Activated CD8-positive, alpha-beta T cell treated with anti-CD3 and anti-CD28 coated beads for 36 hours (primary cell): ENCODE results near the gene UPK1B. TPM values are rescaled to one million over a fixed set of nuclear protein-coding genes. Genes with fewer than 3 reads are reported as not detected.

ENCODE experiments used
- ATAC-seq: fragments of 200-7000 bp; cut with Tn5 transposase; one replicate; pipeline ENCODE4 v1.10.0; 2021; ENCODE audit warnings: mild to moderate bottlenecking, moderate library complexity
- CTCF ChIA-PET: fragments of 350-600 bp; sonication (Branson Sonifier 250); formaldehyde crosslinking; loops from one replicate; lab custom pipeline; 2021; ENCODE audit warnings: antibody characterized with exemption; lab: Charles Lee
- POLR2A ChIA-PET: fragments of 350-600 bp; sonication (Branson Sonifier 250); formaldehyde crosslinking; loops from one replicate; lab custom pipeline; 2021; ENCODE audit warnings: antibody characterized with exemption; lab: Charles Lee
- DNase-seq: peaks from one replicate; pipeline ENCODE4 v3.0.0-alpha.2; 2020
- H3K27ac Mint-ChIP-seq: one replicate; pipeline ENCODE4 v1.8.0; 2021; ENCODE audit warnings: mild to moderate bottlenecking, mixed read lengths
- H3K27me3 Mint-ChIP-seq: one replicate; pipeline ENCODE4 v1.8.0; 2021; ENCODE audit warnings: mixed read lengths
- H3K36me3 Mint-ChIP-seq: one replicate; pipeline ENCODE4 v1.8.0; 2021; ENCODE audit warnings: low read depth, mixed read lengths
- H3K4me1 Mint-ChIP-seq: one replicate; pipeline ENCODE4 v1.8.0; 2021; ENCODE audit warnings: low read depth, mixed read lengths
- H3K4me3 Mint-ChIP-seq: one replicate; pipeline ENCODE4 v1.8.0; 2021; ENCODE audit warnings: mild to moderate bottlenecking, moderate library complexity, mixed read lengths
- H3K9me3 Mint-ChIP-seq: one replicate; pipeline ENCODE4 v1.8.0; 2021; ENCODE audit warnings: mixed read lengths
- intact Hi-C: fragments of 100-400 bp; cut with micrococcal nuclease; formaldehyde crosslinking; loops from one replicate; pipeline ENCODE4 v1.10.0; 2022
- total RNA-seq, 2 experiments: library from RNA; stranded (reverse); gene quantifications; one replicate each; pipeline ENCODE4 v1.2.3, GENCODE V29; 2021
- TF ChIP-seq, protein P1 (sequence below): fragments of 200-600 bp; IDR thresholded peaks from one replicate; pipeline ENCODE4 v1.8.0; 2022; ENCODE audit warnings: antibody characterized with exemption, mild to moderate bottlenecking

The UPK1B gene
- total RNA-seq, 2 experiments from 2014 or later: not detected

- Mint-ChIP-seq H3K9me3 (no peaks in the 10 kb centered on the region), H3K4me1 (peaks cover 23% of the 10 kb centered on the region), H3K27ac (no peak overlapping the region), H3K27me3 (no peaks in the 10 kb centered on the region), H3K36me3 (peaks cover 35% of the 10 kb centered on the region), H3K4me3 (no peak overlapping the region)
- no peak for DNase-seq
- POLR2A ChIA-PET: interaction anchor here (1.4 kb wide), 1 partner anchor 118 kb away, joined by 3 read pairs; no protein-coding TSS in a partner anchor
- no peak for ATAC-seq
- intact Hi-C loops: no loop called here
- CTCF ChIA-PET: interaction anchor here (1.2 to 1.6 kb wide), 2 partner anchors 53 to 337 kb away, joined by 4 read pairs; no protein-coding TSS in a partner anchor
- TF ChIP-seq, protein P1, sequence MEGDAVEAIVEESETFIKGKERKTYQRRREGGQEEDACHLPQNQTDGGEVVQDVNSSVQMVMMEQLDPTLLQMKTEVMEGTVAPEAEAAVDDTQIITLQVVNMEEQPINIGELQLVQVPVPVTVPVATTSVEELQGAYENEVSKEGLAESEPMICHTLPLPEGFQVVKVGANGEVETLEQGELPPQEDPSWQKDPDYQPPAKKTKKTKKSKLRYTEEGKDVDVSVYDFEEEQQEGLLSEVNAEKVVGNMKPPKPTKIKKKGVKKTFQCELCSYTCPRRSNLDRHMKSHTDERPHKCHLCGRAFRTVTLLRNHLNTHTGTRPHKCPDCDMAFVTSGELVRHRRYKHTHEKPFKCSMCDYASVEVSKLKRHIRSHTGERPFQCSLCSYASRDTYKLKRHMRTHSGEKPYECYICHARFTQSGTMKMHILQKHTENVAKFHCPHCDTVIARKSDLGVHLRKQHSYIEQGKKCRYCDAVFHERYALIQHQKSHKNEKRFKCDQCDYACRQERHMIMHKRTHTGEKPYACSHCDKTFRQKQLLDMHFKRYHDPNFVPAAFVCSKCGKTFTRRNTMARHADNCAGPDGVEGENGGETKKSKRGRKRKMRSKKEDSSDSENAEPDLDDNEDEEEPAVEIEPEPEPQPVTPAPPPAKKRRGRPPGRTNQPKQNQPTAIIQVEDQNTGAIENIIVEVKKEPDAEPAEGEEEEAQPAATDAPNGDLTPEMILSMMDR: no peak
Observed at GRCh38 chr3:119220970-119221667, 47.7 kb downstream of the UPK1B start.

- Mint-ChIP-seq H3K4me3 (no peak overlapping the region), H3K9me3 (no peaks in the 10 kb centered on the region), H3K36me3 (peaks cover 39% of the 10 kb centered on the region), H3K4me1 (peaks cover 25% of the 10 kb centered on the region), H3K27me3 (no peaks in the 10 kb centered on the region), H3K27ac (peak overlapping the region; percentile 69)
- DNase-seq: no peak
- ChIA-PET POLR2A (interaction anchor here (1.4 kb wide), 1 partner anchor 117 kb away, joined by 3 read pairs; no protein-coding TSS in a partner anchor), CTCF (interaction anchor here (1.2 kb wide), 1 partner anchor 337 kb away, joined by 4 read pairs; no protein-coding TSS in a partner anchor)
- TF ChIP-seq, protein P1: no peak
- intact Hi-C loops: no loop called here
- ATAC-seq: no peak
Observed at GRCh38 chr3:119221779-119222320, 48.5 kb downstream of the UPK1B start.

- intact Hi-C loops: no loop called here
- Mint-ChIP-seq H3K27ac (no peak overlapping the region), H3K9me3 (no peaks in the 10 kb centered on the region), H3K27me3 (no peaks in the 10 kb centered on the region), H3K4me3 (no peak overlapping the region), H3K36me3 (peaks cover 39% of the 10 kb centered on the region), H3K4me1 (peaks cover 25% of the 10 kb centered on the region)
- TF ChIP-seq, protein P1: no peak
- DNase-seq: no peak
- POLR2A ChIA-PET: interaction anchor here (1.4 kb wide), 1 partner anchor 116 kb away, joined by 3 read pairs; no protein-coding TSS in a partner anchor
- CTCF ChIA-PET: interaction anchor here (1.2 kb wide), 1 partner anchor 15 kb away, joined by 3 read pairs; no protein-coding TSS in a partner anchor
- no peak for ATAC-seq
Observed at GRCh38 chr3:119222391-119222790, 49.0 kb downstream of the UPK1B start.

DNA sequence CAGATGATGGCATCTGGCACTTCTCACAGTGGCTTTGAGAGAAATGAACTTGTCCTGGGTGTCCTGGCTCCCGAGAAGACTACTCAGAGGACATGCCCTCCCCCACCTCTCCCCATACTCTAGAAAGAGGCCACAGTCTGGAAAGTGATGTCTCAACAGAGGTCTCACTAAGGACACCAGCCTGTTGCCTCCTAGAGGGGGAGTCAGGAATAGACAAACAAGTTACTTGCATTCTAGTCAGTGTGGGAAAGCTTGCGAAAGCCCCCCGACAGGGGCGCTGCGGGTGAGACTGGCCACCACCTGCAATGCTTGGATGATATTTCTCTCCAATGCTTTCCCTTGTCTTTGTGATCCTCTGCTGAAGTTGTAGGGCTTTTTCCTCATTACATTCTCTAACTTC is 50.1 kb downstream of the UPK1B start:
- ATAC-seq (no peak), DNase-seq (no peak)
- H3K36me3 Mint-ChIP-seq: peaks cover 43% of the 10 kb centered on the region
- no peaks in the 10 kb centered on the region for H3K9me3 Mint-ChIP-seq
- intact Hi-C loops: no loop called here
- H3K27me3 Mint-ChIP-seq: no peaks in the 10 kb centered on the region
- ChIA-PET CTCF (interaction anchor here (1.0 to 1.2 kb wide), 2 partner anchors 10 to 14 kb away, joined by 3 read pairs; no protein-coding TSS in a partner anchor), POLR2A (interaction anchor here (0.6 kb wide), 1 partner anchor 18 kb away, joined by 3 read pairs; no protein-coding TSS in a partner anchor)
- TF ChIP-seq, protein P1: no peak
- peaks cover 24% of the 10 kb centered on the region for H3K4me1 Mint-ChIP-seq
- no peak overlapping the region for H3K4me3 Mint-ChIP-seq
- H3K27ac Mint-ChIP-seq: no peak overlapping the region
